Measurements from ENCODE around the gene SNTB2.

SNTB2 gene

GRCh38 chr16:69319826-69320739 is 133.1 kb downstream of the SNTB2 start:
- no peak for DNase-seq (ENCODE audit: low spot score)

DNA sequence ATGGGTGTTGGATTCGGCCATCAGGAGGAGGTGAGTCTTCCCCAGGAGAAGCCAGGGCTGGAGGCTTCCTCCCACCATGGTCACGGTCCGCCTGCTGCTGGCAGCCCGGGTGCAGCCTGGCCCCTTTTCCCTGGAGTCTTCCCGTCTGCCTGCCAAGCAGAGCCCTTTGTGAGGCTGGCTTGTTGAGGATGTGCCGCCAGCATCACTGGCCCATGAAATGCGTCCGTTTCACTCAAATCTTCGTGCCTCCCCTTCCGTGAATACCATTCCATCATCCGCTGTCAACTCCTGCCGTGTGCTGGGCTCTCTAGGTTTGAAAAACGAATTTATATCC is 133.7 kb downstream of the SNTB2 start:
- no peak for DNase-seq (ENCODE audit: low spot score)

- no peak for DNase-seq (ENCODE audit: low spot score)
Measured at GRCh38 chr16:69321080-69321479, 134.1 kb downstream of the SNTB2 start.

DNA sequence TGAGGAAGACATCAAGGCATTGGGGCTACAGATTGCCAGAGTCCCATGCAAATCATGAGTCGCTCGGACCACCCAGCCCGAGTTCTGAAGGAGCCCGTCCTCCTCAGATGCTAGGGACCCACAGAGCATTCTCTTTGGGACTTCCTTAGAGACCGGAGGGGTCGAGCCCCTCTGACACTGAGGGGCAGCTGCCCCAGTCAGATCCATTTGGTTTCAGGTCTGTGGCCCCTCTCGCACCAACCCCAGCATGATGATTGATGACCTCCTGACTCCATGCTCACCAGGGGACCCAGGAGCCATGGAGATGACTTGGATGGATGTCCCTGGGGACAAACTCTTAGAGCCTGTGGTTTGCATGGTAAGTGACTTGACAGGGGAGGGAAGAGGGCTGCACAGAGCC is 135.4 kb downstream of the SNTB2 start:
- DNase-seq (ENCODE audit: low spot score) = no peak

DNA sequence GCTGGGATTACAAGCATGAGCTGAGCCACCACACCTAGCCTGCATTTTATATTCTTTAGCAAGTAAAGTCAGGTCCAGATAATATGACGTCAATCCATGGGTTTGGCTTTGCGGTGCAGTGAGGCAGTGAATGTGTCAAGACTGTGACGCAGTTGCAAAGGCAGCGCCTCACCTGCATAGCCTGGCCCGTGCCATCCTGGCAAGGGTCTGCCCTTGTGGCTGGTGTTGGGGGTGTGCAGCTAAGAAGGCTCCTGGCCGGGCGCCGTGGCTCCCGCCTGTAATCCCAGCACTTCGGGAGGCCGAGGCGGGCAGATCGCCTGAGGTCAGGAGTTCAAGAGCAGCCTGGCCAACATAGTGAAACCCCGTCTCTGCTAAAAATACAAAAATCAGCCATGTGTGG is 136.5 kb downstream of the SNTB2 start:
- no peak for DNase-seq (ENCODE audit: low spot score)

- no peak for DNase-seq (ENCODE audit: low spot score)
Measured at GRCh38 chr16:69324013-69324531, 137.1 kb downstream of the SNTB2 start.

GRCh38 chr16:69324585-69325253 is 137.8 kb downstream of the SNTB2 start:
- no peak for DNase-seq (ENCODE audit: low spot score)

GRCh38 chr16:69325784-69326171 is 138.8 kb downstream of the SNTB2 start:
- DNase-seq (ENCODE audit: low spot score) = no peak

GRCh38 chr16:69326172-69326873 is 139.4 kb downstream of the SNTB2 start:
- DNase-seq (ENCODE audit: low spot score) = no peak

DNA sequence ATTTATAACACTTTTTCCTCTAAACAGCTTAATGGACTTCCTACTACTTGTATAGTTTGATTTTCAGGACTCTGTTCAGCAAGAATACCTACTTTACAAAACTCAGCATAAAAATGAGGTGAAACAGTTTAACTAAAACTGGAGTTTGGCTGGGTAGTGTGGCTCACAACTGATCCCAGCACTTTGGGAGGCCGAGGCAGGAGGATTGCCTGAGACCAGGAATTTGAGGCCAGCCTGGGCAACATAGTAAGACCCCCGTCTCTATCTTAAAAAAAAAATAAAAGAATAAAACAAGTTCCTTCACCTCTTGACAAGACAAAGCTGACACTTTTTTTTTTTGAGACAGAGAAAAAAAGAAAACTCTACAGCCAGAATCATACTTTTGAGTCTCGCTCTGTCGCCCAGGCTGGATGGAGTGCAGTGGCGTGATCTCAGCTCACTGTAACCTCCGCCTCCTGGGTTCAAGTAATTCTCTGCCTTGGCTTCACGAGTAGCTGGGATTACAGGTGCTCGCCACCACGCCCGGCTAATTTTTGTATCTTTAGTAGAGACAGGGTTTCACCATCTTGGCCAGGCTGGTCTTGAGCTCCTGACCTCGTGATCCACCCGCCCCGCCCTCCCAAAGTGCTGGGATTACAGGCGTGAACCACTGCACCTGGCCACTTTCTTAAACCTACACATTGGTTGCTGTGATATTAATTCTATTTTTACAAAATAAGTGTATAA is 140.8 kb downstream of the SNTB2 start:
- DNase-seq (ENCODE audit: low spot score) = no peak

DNA sequence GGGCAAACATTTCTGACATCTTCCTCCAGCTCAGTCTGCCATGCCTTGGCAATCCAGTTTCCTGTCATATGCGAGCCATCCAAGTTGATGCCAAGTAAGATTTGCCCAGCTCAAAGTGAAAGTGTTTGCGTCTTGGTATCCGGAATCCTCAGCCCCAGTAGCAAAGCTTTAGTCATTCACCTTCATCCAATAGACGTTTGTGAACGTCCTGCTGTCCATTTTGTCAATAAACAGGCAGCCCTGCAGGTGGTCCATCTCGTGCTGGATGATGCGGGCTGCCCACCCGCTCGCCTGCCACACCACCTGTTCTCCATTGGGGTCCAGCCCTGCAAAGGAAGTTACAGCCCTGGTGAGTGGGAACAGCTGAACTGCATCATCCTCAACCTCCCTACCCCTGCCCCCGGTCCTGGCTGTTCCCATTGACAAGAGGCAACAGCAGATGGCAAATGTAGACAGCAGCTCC is 141.9 kb downstream of the SNTB2 start:
- no peak for DNase-seq (ENCODE audit: low spot score)

DNA sequence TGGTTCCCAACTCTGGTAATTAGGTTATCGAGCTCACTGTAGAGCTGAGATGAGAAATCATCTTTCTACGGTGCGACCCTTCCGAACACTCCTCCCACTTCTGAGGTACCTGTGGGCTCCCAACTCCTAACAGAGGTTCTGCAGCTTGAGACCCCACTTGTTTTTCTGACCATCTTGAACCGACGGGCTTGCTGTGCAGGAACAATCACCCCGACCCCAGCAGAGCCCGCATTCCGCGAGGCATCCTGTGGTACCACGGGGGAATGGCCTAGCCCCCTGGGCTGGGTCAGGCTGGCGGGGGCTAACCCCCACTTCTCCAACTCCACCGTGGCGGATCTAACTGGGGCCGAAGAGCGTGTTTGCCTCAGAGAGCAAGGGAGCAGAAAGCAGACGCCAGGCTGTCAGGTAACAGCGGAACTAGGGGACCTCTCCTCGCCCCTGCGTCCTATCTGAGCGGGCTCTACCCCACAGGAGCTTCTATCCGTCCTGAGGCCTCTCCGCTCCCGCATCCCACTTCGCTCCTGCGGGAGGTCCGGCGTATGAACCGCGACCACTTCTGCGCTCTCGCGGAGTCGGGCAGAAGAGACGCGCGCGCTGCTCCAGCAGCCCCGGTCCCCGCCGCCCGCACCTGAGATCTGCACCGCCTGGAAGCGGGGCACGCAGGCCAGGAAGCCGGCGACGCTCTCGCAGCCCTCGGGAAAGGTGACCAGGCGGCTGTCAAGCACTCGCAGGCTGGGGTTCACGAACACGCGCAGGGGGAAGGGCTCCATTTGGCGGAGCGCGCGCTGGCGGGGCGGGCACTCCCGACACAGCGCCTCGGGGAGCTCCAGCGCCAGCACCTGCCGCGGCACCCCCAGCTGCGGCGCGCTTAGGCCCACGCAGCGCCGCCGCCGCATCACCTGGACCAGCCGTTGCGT is 142.7 kb downstream of the SNTB2 start:
- no peak for DNase-seq (ENCODE audit: low spot score)

DNA sequence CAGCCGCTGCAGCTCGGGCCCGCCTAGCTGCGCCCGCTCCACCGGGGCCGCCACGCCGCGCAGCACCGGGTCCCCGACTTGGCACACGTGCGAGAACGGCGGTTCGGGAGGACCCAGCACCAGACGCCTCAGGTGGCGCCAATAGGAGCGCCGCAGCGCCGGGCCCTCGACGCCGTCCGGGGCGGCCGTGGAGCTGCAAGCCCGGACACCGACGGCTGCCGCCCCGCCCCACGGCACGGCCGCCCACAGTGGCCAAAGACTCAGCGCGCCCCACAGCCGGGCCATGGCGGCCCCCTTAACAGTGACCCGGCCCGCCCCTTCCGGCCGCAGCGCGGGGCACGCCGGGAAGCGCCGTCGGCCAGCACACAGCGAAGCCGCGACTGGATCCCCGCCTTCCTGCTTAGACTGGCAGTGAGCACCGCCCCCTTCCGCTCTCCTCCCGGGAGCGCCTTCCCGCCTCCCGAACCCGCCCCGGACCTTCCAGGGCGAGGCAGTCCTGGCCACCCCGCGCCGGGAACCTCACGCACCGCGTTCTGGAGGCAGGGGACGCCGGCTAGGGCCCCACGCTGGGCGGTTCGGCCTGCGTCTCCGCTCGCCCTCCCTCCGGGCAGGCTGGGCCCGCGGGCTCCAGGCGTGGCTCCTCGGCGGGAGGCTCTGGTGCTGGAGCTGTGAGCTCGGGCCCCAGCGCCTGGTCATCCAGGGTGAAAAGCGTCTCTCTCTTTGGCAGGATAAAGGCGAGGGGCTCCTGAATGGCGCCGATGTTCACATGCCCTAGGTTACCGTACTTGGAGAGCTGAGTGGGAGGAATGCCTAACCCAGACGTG is 143.5 kb downstream of the SNTB2 start, which contains the start of gene PDF:
Gene PDF, minus strand, starts transcription at position 303 of the 824 bp plus-strand sequence. Its CDS starts 18 bp downstream, at position 285.
- peak; percentile 89 for DNase-seq (ENCODE audit: low spot score)

DNA sequence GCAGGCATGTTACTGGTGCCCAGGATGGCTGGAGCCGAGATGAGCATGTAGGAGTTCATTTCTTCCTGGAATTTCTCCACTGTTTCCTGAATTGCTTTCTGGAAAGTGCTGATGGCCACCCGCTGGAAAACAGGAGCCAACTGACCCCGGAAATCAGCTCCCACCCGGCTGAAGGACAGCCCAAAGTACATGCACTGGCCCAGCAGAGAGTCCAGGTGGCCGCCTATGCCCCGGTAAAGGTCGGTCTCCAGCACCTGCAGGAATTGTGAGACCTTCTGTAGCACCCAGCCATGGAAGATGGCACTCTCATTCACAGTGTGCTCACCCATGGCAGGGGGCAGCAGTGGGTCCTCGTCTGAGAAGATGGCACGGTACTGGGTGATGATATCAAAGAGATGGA is 147.7 kb downstream of the SNTB2 start:
- DNase-seq (ENCODE audit: low spot score) = no peak

DNA sequence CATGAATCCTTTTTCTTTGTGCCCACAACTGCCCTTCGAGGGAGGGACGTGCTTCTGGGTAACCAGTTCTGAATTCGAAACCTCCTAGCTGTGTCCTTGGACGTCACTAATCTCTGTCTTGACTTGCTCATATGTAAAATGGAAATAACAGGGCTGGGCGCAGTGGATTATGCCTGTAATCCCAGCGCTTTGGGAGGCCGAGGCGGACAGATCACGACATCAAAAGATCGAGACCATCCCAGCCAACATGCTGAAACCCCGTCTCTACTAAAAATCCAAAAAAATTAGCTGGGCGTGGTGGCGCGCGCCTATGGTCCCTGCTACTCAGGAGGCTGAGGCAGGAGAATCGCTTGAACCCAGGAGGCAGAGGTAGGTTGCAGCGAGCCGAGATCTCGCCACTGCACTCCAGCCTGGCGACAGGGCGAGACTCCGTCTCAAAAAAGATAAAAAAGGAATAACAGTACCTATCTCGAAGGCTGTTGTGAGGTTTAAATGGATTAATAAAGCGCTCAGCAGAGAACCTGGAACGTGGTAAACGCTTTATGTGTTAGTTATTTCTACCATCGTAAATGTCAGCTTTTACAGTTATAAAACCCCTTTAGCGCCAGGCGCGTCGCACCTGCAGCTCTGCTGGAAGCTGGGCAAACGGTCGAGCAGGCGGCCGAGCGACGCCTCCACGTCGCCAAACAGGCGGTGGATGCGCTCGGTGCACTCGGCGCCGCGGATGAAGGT is 151.8 kb downstream of the SNTB2 start:
- no peak for DNase-seq (ENCODE audit: low spot score)

DNA sequence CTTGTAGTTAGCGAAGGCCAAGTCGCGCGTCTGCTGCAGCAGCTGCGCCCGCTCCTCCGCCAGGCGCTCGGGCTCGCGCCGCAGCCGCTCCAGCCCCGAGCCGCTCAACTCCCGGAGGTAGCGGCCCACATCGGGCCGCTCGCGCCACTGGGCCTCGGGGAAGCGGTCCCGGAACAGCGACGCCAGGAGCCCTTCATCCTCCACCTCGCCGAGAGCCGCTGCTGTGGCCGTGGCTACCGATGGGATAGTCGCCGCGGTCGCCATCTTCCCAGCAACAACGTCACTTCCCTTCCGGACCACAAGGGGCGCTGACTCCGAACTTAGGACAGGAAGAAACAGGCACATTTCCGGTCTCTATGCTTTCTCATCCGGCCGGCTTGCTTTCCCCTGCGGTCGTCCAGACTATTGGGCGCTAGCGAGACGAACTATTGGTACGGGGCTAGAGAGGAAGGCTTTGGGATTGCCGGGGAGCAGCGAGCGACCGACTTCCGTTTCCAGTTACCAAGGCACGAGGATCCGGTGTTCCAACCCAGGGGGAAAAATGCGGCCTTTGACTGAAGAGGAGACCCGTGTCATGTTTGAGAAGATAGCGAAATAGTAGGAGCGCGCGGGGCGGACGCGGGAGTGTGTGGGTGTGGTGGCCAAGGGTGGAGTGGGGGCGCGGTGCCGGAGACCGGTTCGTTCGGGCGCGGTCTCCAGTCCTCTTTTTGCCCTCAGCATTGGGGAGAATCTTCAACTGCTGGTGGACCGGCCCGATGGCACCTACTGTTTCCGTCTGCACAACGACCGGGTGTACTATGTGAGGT is 152.5 kb downstream of the SNTB2 start, which contains the start of the genes COG8 and NIP7:
Gene COG8, minus strand, starts transcription at position 276 of the 806 bp plus-strand sequence. Its CDS starts 12 bp downstream, at position 264.
Gene NIP7, plus strand, starts transcription at position 484 of the 806 bp plus-strand sequence. Its CDS starts 58 bp downstream, at position 542.
- DNase-seq (ENCODE audit: low spot score) = peak; percentile 96

- DNase-seq (ENCODE audit: low spot score) = peak; percentile 38
Measured at GRCh38 chr16:69340095-69340644, 153.2 kb downstream of the SNTB2 start.

- no peak for DNase-seq (ENCODE audit: low spot score)
Measured at GRCh38 chr16:69344171-69344570, 157.2 kb downstream of the SNTB2 start.

Data from hematopoietic multipotent progenitor cell treated with erythropoietin and hydrocortisone succinate and interleukin-3 and kit ligand, for 17 days (in vitro differentiated cells).